SU-DHL-6 (cell line): Measurements from ENCODE around the gene MESD.

Source experiments
- H2AFZ ChIP-seq: fragments of 200-600 bp; sonication (generic); 2 replicates; pipeline ENCODE4 v1.6.1; 2014; ENCODE audit warnings: low read depth, mild to moderate bottlenecking, moderate library complexity, mixed read lengths, antibody characterized with exemption, low read length; ENCODE audit not compliant: severe bottlenecking
- H3F3A ChIP-seq: fragments of 200-600 bp; shearing (Covaris generic); 2 replicates; pipeline ENCODE4 v1.6.0; 2016; ENCODE audit warnings: antibody characterized with exemption, mild to moderate bottlenecking; ENCODE audit not compliant: insufficient read depth
- H3K27ac ChIP-seq: fragments of 200-600 bp; sonication (generic); 2 replicates; pipeline ENCODE4 v1.5.1; 2016; ENCODE audit warnings: low read depth, mild to moderate bottlenecking, low read length, moderate library complexity, mixed read lengths
- H3K27me3 ChIP-seq: fragments of 200-600 bp; sonication (generic), shearing (Covaris generic); 2 replicates; pipeline ENCODE4 v1.6.0; 2014; ENCODE audit warnings: mild to moderate bottlenecking, low read length
- H3K36me3 ChIP-seq: fragments of 200-600 bp; sonication (generic); 2 replicates; pipeline ENCODE4 v1.6.1; 2014; ENCODE audit warnings: mild to moderate bottlenecking, low read length, mixed read lengths
- H3K4me2 ChIP-seq: fragments of 300-600, 200-600 bp; shearing (Covaris generic), sonication (generic); 2 replicates; pipeline ENCODE4 v1.6.0; 2014; ENCODE audit warnings: low read length, low read depth, mild to moderate bottlenecking; ENCODE audit not compliant: poor library complexity, severe bottlenecking
- H3K4me3 ChIP-seq: fragments of 200-600 bp; sonication (generic); 2 replicates; pipeline ENCODE4 v1.5.1; 2014; ENCODE audit warnings: antibody characterized with exemption, low read length, mild to moderate bottlenecking, mixed read lengths; ENCODE audit not compliant: insufficient read depth, poor library complexity, severe bottlenecking
- H3K79me2 ChIP-seq: fragments of 200-600 bp; sonication (generic); 2 replicates; pipeline ENCODE4 v1.6.1; 2014; ENCODE audit warnings: mild to moderate bottlenecking, low read length, moderate library complexity; ENCODE audit not compliant: insufficient read depth
- H3K9ac ChIP-seq: fragments of 200-600 bp; sonication (generic); 2 replicates; pipeline ENCODE4 v1.7.0; 2014; ENCODE audit warnings: mild to moderate bottlenecking, low read length
- H3K9me2 ChIP-seq: fragments of 200-600 bp; sonication (generic); replicated peaks from 2 replicates; pipeline ENCODE4 v1.6.1; 2014; ENCODE audit warnings: low read length; ENCODE audit not compliant: insufficient read depth
- H3K9me3 ChIP-seq: fragments of 200-600 bp; sonication (generic); 2 replicates; pipeline ENCODE4 v1.6.1; 2014; ENCODE audit warnings: low read length, mixed read lengths; ENCODE audit not compliant: insufficient read depth
- H4K20me1 ChIP-seq: fragments of 200-600 bp; sonication (generic); 2 replicates; pipeline ENCODE4 v1.6.1; 2014; ENCODE audit warnings: low read depth, mild to moderate bottlenecking, antibody characterized with exemption, low read length, moderate library complexity, mixed read lengths
- CTCF ChIP-seq: fragments of 200-600 bp; sonication (generic); IDR thresholded peaks from one replicate; pipeline ENCODE4 v1.5.1; 2017; ENCODE audit warnings: antibody characterized with exemption, mild to moderate bottlenecking, low read length, moderate library complexity; ENCODE audit not compliant: insufficient read depth, poor library complexity, severe bottlenecking
- EZH2phosphoT487 ChIP-seq: fragments of 200-600 bp; sonication (generic), shearing (Covaris generic); conservative IDR thresholded peaks from 2 replicates; pipeline ENCODE4 v1.6.1; 2018; ENCODE audit warnings: mild to moderate bottlenecking, antibody characterized with exemption, low read length, moderate library complexity, mixed read lengths

The MESD gene

GRCh38 chr15:81006124-81006523 is 16.5 kb upstream of the MESD start:
- Histone ChIP-seq H4K20me1 (peaks cover 9% of the 10 kb centered on the region; the same call in 1 of the 2 replicates), H3K4me2 (no peak overlapping the region), H3F3A (peaks cover 13% of the 10 kb centered on the region; the same call in 1 of the 2 replicates), H3K9ac (no peak overlapping the region), H2AFZ (no peak overlapping the region), H3K27ac (no peak overlapping the region), H3K9me3 (no peaks in the 10 kb centered on the region), H3K36me3 (peaks cover 10% of the 10 kb centered on the region; the same call in 1 of the 2 replicates), H3K79me2 (peaks cover 64% of the 10 kb centered on the region), H3K27me3 (no peaks in the 10 kb centered on the region), H3K4me3 (no peak overlapping the region), H3K9me2 (no peaks in the 10 kb centered on the region)
- TF ChIP-seq CTCF (no peak), EZH2phosphoT487 (no peak)

- H4K20me1 ChIP-seq: peaks cover 9% of the 10 kb centered on the region; the same call in 1 of the 2 replicates
Observed at GRCh38 chr15:81003097-81003350, 13.4 kb upstream of the MESD start.

GRCh38 chr15:81002331-81003096 is 12.9 kb upstream of the MESD start:
- TF ChIP-seq CTCF: no peak
- no peak for TF ChIP-seq EZH2phosphoT487
- H3F3A ChIP-seq: peaks cover 36% of the 10 kb centered on the region
- peaks cover 10% of the 10 kb centered on the region; the same call in 1 of the 2 replicates for H3K36me3 ChIP-seq
- H2AFZ ChIP-seq: no peak overlapping the region
- H3K9me3 ChIP-seq: no peaks in the 10 kb centered on the region
- peak overlapping the region; percentile 78 for H3K4me2 ChIP-seq
- H3K4me3 ChIP-seq: peak overlapping the region; percentile 62
- H3K9me2 ChIP-seq: no peaks in the 10 kb centered on the region
- no peak overlapping the region; the same call in 1 of the 2 replicates for H3K27ac ChIP-seq
- peaks cover 9% of the 10 kb centered on the region; the same call in 1 of the 2 replicates for H4K20me1 ChIP-seq
- no peaks in the 10 kb centered on the region for H3K27me3 ChIP-seq
- H3K9ac ChIP-seq: peak overlapping the region; percentile 73
- H3K79me2 ChIP-seq: peaks cover 58% of the 10 kb centered on the region

More at GRCh38 chr15:81003097-81003350, 13.4 kb upstream of the MESD start:
- H3K27me3 ChIP-seq: no peaks in the 10 kb centered on the region
- H3F3A ChIP-seq: peaks cover 31% of the 10 kb centered on the region
- no peak overlapping the region for H3K27ac ChIP-seq
- H3K9ac ChIP-seq: no peak overlapping the region
- H3K9me3 ChIP-seq: no peaks in the 10 kb centered on the region
- H3K4me2 ChIP-seq: peak overlapping the region; percentile 7
- no peak overlapping the region for H3K4me3 ChIP-seq
- H3K79me2 ChIP-seq: peaks cover 63% of the 10 kb centered on the region
- no peak overlapping the region for H2AFZ ChIP-seq
- H3K9me2 ChIP-seq: no peaks in the 10 kb centered on the region
- TF ChIP-seq EZH2phosphoT487: no peak
- TF ChIP-seq CTCF: no peak
- H3K36me3 ChIP-seq: peaks cover 10% of the 10 kb centered on the region; the same call in 1 of the 2 replicates
